Iris pigment epithelial cell (primary cell): ENCODE measurements around the gene HORMAD2.
"Not testable (repeated sequence)": the region's sequence is repeated elsewhere in the genome, so short reads cannot be mapped to it uniquely, and the experiment has no call there.

Experiments
- DNase-seq: peaks from one replicate; pipeline ENCODE4 v3.0.0-alpha.2; 2011; ENCODE audit warnings: low read depth

Gene HORMAD2

DNA sequence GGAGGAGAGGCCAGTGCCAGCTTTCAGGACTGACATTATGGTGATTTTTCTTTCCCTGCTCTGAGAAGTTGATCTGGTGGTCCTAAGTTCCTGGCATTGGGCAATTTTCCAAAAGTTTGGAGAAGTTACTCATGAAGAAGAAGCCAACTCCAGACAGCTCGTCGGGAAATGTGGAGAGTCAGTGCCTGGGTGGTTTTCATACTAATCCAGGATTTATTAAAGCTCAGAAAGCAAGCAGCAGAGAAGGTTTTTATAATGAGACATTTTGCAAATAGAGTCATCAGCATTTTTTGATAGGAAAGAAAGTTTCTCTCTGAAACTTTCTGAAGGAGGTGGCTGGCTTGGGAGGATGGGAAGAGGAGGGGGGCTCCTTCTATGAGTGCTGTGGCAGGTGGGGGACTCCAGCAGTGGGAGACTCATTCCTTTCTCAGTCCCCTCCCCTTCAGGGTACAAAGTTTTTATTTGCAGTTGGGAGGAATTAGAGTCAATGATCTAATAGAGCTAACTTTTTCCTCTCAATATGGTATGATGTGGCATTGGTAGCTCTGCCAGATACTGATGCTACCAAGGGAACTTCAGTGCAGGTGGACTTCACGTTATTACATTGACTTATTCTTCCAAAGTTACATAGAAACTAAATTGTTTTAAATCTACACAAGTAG, 110.9 kb downstream of the HORMAD2 start:
- peak; percentile 51 for DNase-seq

DNA sequence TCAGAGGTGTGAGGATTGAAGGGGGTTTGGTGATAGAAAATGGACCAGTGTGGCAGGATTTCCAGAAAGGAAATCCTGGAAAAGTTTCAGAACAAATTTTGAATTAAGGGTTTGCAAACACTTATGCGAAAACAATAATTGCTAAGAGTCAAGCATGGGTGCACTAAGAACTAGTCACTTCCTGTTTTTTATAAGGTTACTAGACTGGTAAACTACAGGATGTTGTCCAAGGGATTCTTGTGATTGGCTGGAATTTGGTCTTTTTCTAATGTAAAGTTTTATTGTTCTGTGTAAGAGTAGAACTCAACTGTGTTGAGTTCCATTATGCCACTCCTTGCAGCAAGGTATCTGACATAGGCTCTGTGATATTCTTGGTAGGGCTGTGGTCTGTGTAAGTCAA, 112.2 kb downstream of the HORMAD2 start:
- no peak for DNase-seq

- no peak for DNase-seq
Observed at GRCh38 chr22:30193031-30193775, 112.9 kb downstream of the HORMAD2 start.

DNA sequence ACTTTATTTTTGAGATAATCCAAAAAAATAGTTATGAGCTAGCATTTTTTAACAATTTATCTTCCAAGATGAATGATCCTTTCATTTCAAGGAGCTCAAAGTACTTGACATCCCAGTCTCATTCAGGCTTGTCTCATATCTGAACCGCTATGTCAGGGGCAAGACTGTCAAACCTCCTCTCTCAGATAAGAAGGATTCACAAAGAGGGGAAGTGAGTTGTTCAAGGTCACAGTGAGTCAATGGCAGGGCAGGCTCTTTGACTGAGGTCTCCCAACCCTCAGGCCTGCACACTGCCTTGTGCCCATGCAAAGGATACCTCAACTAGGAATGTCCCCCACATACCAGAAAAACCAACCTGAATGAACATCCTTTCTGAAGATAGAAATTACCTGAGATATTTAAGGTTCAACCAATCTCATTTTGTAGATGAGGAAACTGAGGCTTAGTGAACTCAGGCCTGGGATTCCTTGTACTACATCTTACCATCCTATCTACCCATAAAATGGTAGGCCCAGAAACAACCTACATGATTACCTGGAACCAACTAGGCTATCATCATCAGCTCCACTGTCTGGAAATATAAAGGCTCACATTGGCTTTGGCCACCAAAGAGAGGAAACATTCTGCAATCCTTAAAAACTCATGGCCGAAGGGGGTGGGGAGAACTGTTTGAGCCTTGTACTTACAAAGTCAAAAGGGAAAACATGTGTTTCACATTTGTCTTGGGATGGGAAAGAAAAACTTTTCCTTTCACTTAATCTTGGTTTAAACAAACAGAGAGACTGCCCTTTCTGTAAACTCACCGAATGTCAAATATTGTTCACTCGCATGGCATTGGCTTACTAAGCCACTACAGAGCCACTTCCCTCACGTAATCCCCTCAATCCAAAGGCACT, 115.2 kb downstream of the HORMAD2 start:
- DNase-seq = peak; percentile 47

DNA sequence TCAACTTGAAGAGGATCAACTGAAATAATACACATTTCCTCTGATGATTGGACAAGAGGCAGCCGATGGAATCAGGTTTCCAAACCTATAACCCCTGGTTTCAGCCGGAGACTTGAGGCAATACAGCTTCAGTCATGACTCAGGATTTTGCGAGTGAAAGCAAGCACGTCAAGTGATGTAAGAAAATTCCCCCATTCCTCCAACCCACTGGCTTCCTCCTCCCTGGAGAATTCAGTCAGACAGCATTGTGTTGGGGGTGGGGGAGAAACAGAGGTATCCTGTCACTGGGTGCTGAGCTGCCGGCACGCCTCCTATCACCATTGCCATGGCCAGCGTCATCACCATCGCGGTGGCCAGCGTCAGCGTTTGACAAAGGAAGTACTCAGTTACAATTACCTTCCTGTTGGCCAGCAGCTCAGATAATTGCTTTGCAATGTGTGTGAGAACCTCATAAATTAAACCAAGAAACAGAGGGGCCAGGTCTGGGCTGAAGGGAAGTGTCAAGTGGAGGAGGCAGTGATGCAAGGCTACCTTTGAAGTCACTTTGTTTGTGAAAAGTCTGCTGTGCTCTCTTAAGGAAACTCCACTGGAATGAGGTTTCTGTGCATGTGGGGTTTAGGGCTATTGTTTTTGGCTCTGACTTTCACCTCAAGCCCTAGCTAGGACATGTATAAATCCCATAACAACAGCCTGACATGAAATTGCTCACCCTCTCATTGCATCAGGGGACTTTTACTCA, 116.0 kb downstream of the HORMAD2 start:
- DNase-seq = peak; percentile 100

GRCh38 chr22:30196880-30197336, 116.6 kb downstream of the HORMAD2 start:
- no peak for DNase-seq

DNA sequence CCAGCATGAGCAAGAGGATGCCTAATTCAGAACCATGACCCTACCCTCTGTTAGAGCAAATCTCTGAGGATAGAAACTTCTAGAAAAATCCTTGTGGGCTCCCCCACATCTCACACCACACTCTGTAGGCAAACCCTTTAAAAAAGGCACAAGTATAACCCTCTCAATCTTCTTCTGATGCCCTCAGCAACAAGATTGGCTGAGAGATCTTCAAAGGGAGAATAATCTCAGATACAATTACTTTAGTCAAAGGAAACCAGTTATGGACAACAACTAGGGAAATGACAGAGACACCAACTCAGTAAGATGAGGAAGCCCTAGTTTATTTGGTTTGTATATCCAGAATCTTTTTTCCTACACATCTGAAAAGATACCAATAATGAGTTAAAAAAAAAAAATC, 117.1 kb downstream of the HORMAD2 start:
- DNase-seq = no peak

DNA sequence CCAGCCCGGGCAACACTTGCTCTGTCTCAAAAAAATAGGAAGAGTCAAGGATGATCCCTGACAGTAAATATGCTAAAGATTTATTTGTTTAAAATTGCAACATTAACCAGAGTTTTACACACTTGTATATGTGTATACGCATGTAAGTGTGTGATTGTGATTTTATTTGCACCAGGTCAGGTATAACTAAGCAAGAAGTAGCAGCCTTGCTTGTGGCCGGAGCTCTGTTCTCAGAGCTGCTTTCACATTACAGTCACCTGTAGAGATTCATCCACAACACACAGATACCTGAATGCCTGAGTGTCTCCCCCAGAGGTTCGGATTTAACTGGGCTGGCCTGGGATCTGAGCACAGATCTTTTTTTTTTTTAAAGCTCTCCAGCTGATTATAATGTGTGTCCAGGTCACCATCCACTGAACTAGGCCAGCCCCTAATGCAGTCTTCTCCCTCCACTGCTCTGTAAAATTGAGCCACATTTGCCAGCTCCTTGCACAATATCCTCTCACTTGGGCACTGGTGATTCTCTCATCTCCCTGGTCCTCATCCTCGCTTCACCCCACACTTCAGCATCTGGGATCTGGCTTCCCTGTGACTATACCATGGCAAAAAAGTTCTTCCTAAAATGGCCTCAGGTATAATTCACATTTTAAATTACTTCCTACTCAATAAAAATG, 118.0 kb downstream of the HORMAD2 start:
- no peak for DNase-seq

DNA sequence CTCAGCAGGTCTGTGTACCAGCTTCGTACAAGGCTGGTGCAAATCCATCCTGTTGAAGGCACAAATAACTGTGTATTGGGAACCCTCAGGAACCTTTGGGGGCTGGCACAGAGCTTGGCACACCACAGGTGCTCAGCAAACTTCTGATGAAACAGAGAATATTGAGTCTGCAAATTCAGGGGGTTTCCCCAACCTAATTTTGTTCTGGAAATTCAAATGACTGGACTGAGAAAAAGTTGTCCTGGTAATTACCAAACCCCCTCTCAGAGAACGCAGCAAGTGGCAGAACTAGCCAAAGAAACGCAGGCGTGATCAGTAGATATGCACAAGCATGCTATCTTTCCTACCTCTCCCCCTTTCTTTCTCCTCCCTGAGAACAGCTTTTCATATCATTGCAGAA, 118.7 kb downstream of the HORMAD2 start:
- no peak for DNase-seq

GRCh38 chr22:30200905-30201304, 120.6 kb downstream of the HORMAD2 start:
- not testable (repeated sequence) for DNase-seq

- DNase-seq = peak; percentile 94
Observed at GRCh38 chr22:30201945-30202344, 121.7 kb downstream of the HORMAD2 start.

- DNase-seq = peak; percentile 56
Observed at GRCh38 chr22:30202531-30203006, 122.3 kb downstream of the HORMAD2 start.

- DNase-seq = no peak
Observed at GRCh38 chr22:30204015-30204741, 123.9 kb downstream of the HORMAD2 start.

- DNase-seq = no peak
Observed at GRCh38 chr22:30204742-30205111, 124.5 kb downstream of the HORMAD2 start.

- DNase-seq = peak; percentile 96
Observed at GRCh38 chr22:30205281-30206115, 125.2 kb downstream of the HORMAD2 start.

DNA sequence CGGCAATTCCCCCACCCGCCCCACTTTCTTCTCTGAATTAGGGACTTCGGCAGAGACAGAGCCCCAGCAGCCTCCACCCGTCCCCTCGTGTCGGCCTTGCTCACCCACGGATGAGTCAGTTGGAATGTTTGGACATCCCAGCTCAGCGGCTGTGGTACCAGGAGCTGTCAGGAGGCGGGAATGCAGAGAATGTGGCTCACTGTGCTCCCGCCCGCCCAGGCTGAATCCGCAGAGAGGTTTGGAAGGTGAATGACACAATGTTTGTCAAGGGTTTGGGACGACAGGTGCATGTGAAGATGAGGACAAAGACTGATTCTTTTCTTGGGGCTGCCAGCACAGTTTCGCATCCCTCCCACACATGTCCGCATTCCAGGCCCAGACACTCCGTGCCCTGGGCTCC, 126.7 kb downstream of the HORMAD2 start:
- peak; percentile 98 for DNase-seq

DNA sequence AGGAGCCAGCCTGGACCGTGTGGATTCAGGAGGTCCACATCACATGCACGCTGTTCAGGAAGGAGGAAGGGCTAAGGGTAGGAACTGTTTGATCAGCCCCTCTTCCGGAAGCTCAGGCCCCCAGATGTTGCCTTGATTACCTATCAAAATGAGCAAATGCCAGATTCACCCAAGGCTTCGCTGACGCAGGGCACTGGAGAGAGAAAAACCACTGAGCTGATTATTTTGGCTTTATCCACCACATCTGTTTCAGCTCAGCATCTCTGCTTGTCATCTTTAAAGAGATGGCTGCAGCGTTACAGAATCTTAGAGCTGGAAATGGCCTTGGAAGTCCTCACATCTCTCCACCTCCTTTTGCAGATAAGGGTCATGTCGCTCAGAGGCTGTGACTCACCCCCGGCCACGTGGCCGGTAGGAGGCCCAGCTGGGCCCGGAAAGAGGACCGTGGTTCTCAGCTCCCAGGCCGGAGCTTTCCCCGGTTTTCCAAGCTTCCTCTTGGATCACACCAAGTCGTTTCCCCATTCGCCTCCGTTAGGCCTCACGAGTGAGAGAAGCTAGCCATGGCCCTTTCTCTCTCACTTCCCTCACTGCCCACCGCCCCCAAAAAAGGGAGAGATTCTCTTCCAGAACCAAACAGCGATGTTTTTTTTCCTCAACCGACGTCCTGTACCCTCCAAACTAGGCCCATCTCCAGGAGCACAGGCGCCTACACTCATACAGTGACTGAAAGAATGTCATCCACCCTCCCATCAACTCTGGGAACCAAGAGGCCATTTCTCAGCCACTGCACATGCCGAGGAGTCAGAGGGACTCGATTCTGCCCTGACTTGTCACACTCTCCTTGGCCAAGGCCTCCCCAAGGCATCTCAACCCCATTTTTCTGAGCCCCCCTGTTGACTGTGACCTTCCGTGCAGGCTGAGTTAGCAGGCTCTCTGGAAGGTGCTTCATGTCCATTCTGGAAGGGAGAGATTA, 128.7 kb downstream of the HORMAD2 start:
- DNase-seq = peak; percentile 87

GRCh38 chr22:30209642-30210041, 129.4 kb downstream of the HORMAD2 start:
- no peak for DNase-seq
